Left ventricle myocardium inferior (tissue), 1 donor: ENCODE data around the gene LRRFIP2. TPM values are rescaled to one million over a fixed set of nuclear protein-coding genes. Genes with fewer than 3 reads are reported as not detected.

Experiments used
- DNase-seq: peaks from one replicate; pipeline ENCODE4 v3.0.0-alpha.2; 2020
- H3K27ac ChIP-seq: fragments of 200-600 bp; replicated peaks from 2 replicates; pipeline ENCODE4 v1.8.0; 2021
- H3K27me3 ChIP-seq: fragments of 200-600 bp; 2 replicates; pipeline ENCODE4 v1.8.0; 2021; ENCODE audit warnings: low read depth
- H3K36me3 ChIP-seq: fragments of 200-600 bp; 2 replicates; pipeline ENCODE4 v1.8.0; 2021
- H3K4me1 ChIP-seq: fragments of 200-600 bp; 2 replicates; pipeline ENCODE4 v1.8.0; 2021
- H3K4me3 ChIP-seq: fragments of 200-600 bp; 2 replicates; pipeline ENCODE4 v1.8.0; 2021; ENCODE audit warnings: mild to moderate bottlenecking, moderate library complexity
- H3K9me3 ChIP-seq: fragments of 200-600 bp; replicated peaks from 2 replicates; pipeline ENCODE4 v1.8.0; 2021
- intact Hi-C: fragments of 100-400 bp; cut with micrococcal nuclease; formaldehyde crosslinking; loops from one replicate; pipeline ENCODE4 v1.11.0; 2022
- total RNA-seq: library from RNA; stranded (reverse); fragmentation: NEBNext Ultra II Directional; extraction: Animal tissue kit (Norgen Biotek cat#: 25700); gene quantifications from one replicate; pipeline ENCODE4 v1.2.1, GENCODE V29; 2021
- TF ChIP-seq, protein P1 (sequence below): fragments of 200-600 bp; IDR thresholded peaks from 2 replicates; pipeline ENCODE4 v1.8.0; 2021; ENCODE audit warnings: antibody characterized with exemption, mild to moderate bottlenecking, borderline replicate concordance
- donor health status: DM: no; HTN: yes; CAD: no; lungs with severe emphysema.

LRRFIP2 gene
- total RNA-seq, 1 donor from 2014 or later, result 155 TPM

DNA sequence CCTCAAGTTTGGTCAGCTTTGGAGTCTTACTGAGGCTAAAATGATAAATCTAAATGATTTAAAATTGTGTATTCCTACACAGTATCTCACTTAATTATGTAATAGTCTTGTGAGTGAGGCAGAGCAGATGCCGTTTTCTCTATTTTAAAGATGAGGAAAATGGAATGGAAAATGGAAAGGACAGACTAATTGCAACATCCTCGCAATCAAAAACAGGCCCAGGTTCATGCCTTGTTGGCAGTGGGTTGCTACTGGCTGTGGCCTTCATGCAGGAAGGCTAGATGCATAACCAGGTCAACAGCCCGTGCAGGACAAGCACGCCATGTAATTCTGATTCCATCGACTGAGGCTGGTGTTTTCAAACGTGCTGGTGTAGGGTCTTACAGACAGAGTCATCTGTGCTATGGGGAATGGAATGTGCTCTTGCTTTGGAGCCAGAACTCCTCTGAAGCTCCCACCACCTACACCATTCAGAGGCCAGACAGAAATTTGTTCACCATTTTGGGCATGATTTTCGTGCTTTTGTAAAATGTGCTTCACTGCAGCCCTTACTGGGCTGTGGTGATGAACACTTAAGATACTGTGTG, 143.2 kb downstream of the LRRFIP2 start:
- peak overlapping the region; percentile 85 for H3K27ac ChIP-seq
- intact Hi-C loops, result no loop called here
- TF ChIP-seq, protein P1, sequence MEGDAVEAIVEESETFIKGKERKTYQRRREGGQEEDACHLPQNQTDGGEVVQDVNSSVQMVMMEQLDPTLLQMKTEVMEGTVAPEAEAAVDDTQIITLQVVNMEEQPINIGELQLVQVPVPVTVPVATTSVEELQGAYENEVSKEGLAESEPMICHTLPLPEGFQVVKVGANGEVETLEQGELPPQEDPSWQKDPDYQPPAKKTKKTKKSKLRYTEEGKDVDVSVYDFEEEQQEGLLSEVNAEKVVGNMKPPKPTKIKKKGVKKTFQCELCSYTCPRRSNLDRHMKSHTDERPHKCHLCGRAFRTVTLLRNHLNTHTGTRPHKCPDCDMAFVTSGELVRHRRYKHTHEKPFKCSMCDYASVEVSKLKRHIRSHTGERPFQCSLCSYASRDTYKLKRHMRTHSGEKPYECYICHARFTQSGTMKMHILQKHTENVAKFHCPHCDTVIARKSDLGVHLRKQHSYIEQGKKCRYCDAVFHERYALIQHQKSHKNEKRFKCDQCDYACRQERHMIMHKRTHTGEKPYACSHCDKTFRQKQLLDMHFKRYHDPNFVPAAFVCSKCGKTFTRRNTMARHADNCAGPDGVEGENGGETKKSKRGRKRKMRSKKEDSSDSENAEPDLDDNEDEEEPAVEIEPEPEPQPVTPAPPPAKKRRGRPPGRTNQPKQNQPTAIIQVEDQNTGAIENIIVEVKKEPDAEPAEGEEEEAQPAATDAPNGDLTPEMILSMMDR, result no peak
- H3K9me3 ChIP-seq, result peaks cover 5% of the 10 kb centered on the region
- no peak for DNase-seq
- peaks cover 67% of the 10 kb centered on the region for H3K4me1 ChIP-seq
- no peak overlapping the region for H3K4me3 ChIP-seq
- no peaks in the 10 kb centered on the region for H3K27me3 ChIP-seq
- H3K36me3 ChIP-seq, result peaks cover 47% of the 10 kb centered on the region

DNA sequence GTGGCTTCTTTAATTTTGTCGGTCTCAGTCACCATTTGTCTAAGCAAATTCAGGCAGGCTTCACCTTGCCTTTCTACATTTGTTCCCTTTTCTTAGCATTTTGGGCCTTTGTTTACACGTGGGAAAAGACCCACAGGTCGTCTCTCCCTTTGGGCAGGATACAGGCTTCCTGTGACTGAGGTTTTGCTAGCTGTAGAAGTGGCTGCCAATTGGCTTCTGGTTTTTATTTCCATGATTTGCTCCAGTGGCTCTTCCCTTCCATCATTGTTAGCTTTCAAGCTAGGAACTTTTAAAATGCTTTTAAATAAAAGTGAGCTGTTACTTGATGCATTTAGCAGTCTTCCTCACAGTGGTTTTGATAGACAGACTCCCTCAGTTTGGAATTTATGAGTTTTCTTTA, 143.8 kb downstream of the LRRFIP2 start:
- Histone ChIP-seq H3K27me3 (no peaks in the 10 kb centered on the region), H3K9me3 (no peaks in the 10 kb centered on the region), H3K4me1 (peaks cover 73% of the 10 kb centered on the region), H3K27ac (peak overlapping the region; percentile 85), H3K36me3 (peaks cover 47% of the 10 kb centered on the region), H3K4me3 (no peak overlapping the region)
- no peak for DNase-seq
- intact Hi-C loops, result no loop called here
- TF ChIP-seq, protein P1, result no peak

DNA sequence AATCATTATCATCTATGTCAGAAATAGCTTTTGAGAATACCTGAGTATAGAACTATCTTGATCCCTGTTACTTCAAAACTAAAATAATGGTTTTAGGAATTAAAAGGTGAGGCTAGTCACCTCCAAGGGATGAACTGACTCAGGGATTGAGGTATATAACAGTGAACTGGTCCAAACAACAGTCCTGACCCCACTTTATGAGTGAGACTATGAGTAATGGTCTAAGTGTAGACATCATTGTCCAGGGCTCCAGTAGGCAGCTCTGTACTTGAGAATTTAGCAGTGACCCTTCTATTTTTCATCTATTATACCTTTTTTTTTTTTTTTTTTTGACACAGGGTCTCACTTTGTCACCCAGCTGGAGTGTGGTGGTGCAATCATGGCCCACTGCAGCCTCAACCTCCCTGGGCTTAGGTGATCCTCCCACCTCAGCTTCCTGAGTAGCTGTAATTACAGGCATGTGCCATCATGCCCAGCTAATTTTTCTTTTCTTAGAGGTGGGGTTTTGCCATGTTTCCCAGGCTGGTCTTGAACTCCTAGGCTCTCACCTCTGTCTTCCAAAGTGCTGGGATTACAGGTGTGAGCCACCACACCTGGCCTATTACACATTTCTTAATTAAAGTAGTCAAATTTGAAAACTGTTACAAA, 144.7 kb downstream of the LRRFIP2 start:
- Histone ChIP-seq H3K9me3 (no peaks in the 10 kb centered on the region), H3K36me3 (peaks cover 42% of the 10 kb centered on the region), H3K4me3 (no peak overlapping the region), H3K27me3 (no peaks in the 10 kb centered on the region), H3K27ac (peak overlapping the region; percentile 85), H3K4me1 (peaks cover 81% of the 10 kb centered on the region)
- intact Hi-C loops, result no loop called here
- DNase-seq, result no peak
- TF ChIP-seq, protein P1, result no peak

DNA sequence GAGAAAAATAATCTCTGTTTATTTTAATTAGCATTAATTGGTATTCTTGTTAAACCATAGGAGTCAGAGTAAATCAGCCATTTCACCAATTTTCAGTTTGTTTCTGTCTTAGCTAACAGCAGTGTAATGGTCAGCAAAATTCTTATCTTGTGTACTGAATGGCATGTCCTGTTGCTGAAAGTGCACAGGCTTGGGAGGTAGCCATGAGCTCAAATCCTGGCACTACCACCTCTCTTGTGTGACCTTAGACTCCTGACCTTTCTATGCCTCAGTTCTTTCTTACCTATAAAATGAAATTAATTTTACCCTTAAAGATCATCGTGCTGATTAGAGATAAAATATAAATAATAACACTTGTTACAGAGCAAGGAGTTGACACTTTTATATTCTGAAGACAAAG, 145.3 kb downstream of the LRRFIP2 start:
- intact Hi-C loops, result no loop called here
- TF ChIP-seq, protein P1, result no peak
- DNase-seq, result peak; percentile 42
- Histone ChIP-seq H3K27me3 (no peaks in the 10 kb centered on the region), H3K4me3 (no peak overlapping the region), H3K4me1 (peaks cover 87% of the 10 kb centered on the region), H3K27ac (peak overlapping the region; percentile 85), H3K9me3 (no peaks in the 10 kb centered on the region), H3K36me3 (peaks cover 40% of the 10 kb centered on the region)

DNA sequence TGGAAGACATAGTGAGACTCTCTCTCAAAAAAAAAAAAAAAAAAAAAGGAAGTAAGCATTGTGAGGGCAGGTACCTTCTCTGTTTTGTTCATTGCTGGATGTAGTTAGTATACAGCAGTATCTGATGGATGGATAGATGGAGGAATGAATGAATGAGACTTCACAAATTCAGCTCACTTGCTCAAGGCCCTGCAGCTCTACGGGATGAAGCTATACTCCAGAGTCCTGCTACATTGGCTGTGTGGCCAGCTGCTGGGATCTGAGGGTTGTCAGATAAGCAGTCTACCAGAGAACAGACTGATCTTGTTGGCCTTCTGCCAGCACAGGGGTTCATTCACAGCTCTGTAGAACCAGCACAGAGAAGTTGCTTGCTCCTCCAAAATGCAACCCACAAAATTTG, 146.1 kb downstream of the LRRFIP2 start:
- peak; percentile 70 for DNase-seq
- H3K27me3 ChIP-seq, result no peaks in the 10 kb centered on the region
- intact Hi-C loops, result no loop called here
- no peak overlapping the region for H3K4me3 ChIP-seq
- TF ChIP-seq, protein P1, result no peak
- H3K9me3 ChIP-seq, result no peaks in the 10 kb centered on the region
- H3K36me3 ChIP-seq, result peaks cover 40% of the 10 kb centered on the region
- H3K4me1 ChIP-seq, result peaks cover 91% of the 10 kb centered on the region
- H3K27ac ChIP-seq, result peak overlapping the region; percentile 85
